Stimulated activated CD8-positive, alpha-beta memory T cell treated with anti-CD3 and anti-CD28 coated beads, Interleukin-15, amount 100 ng/mL, for 48 hours (primary cell): ENCODE measurements around the gene CACNA1E.

Experiments
- DNase-seq, 2 donors: peaks; one replicate each; pipeline ENCODE4 v3.0.0-alpha.2; 2020; ENCODE audit warnings: low read depth in 2 of 2

The CACNA1E gene

GRCh38 chr1:181484821-181485220 is 1.5 kb downstream of the CACNA1E start:
- no peak for DNase-seq

- DNase-seq: no peak
Observed at GRCh38 chr1:181485287-181486097, 2.2 kb downstream of the CACNA1E start.

- DNase-seq: no peak
Observed at GRCh38 chr1:181486098-181486420, 2.7 kb downstream of the CACNA1E start.

- DNase-seq: no peak
Observed at GRCh38 chr1:181488866-181489265, 5.5 kb downstream of the CACNA1E start.

GRCh38 chr1:181490276-181490675 is 7.0 kb downstream of the CACNA1E start:
- no peak for DNase-seq

- no peak for DNase-seq
Observed at GRCh38 chr1:181490740-181491712, 7.7 kb downstream of the CACNA1E start.

- no peak for DNase-seq
Observed at GRCh38 chr1:181493166-181493565, 9.8 kb downstream of the CACNA1E start.

GRCh38 chr1:181493885-181494284 is 10.6 kb downstream of the CACNA1E start:
- no peak for DNase-seq

GRCh38 chr1:181496759-181497158 is 13.4 kb downstream of the CACNA1E start:
- DNase-seq: no peak

GRCh38 chr1:181497870-181498269 is 14.6 kb downstream of the CACNA1E start:
- DNase-seq: no peak

GRCh38 chr1:181499825-181500224 is 16.5 kb downstream of the CACNA1E start:
- DNase-seq: no peak

- no peak for DNase-seq
Observed at GRCh38 chr1:181500636-181501035, 17.3 kb downstream of the CACNA1E start.

- DNase-seq: no peak
Observed at GRCh38 chr1:181501612-181502011, 18.3 kb downstream of the CACNA1E start.

GRCh38 chr1:181503171-181503810 is 20.0 kb downstream of the CACNA1E start:
- DNase-seq: no peak

GRCh38 chr1:181504399-181504842 is 21.1 kb downstream of the CACNA1E start:
- DNase-seq: no peak

- no peak for DNase-seq
Observed at GRCh38 chr1:181506563-181507353, 23.4 kb downstream of the CACNA1E start.

- no peak for DNase-seq
Observed at GRCh38 chr1:181508486-181509165, 25.3 kb downstream of the CACNA1E start.

- DNase-seq: no peak
Observed at GRCh38 chr1:181513786-181514297, 30.5 kb downstream of the CACNA1E start.

- no peak for DNase-seq
Observed at GRCh38 chr1:181514298-181515290, 31.3 kb downstream of the CACNA1E start.
